ENCODE results near the gene ARHGAP4.

Gene ARHGAP4

GRCh38 chrX:153861733-153862310, 64.2 kb downstream of the ARHGAP4 start:
- Mint-ChIP-seq H3K4me1 (ENCODE audit: low read depth in 2 of 2) (peaks cover 9 to 12% of the 10 kb centered on the region in 2 donors), H3K4me3 (no peak overlapping the region), H3K27ac (no peak overlapping the region), H3K9me3 (no peaks in the 10 kb centered on the region), H3K36me3 (ENCODE audit: insufficient read depth) (no peaks in the 10 kb centered on the region), H3K27me3 (no peaks in the 10 kb centered on the region)
- DNase-seq = no peak
- ATAC-seq (replicated peaks) = no peak

- H3K9me3 Mint-ChIP-seq = no peaks in the 10 kb centered on the region
- H3K4me1 Mint-ChIP-seq (ENCODE audit: low read depth in 2 of 2) = peaks cover 10 to 16% of the 10 kb centered on the region in 2 donors
- DNase-seq (no peak), ATAC-seq (replicated peaks) (no peak)
- H3K36me3 Mint-ChIP-seq (ENCODE audit: insufficient read depth) = no peaks in the 10 kb centered on the region
- no peak overlapping the region for H3K4me3 Mint-ChIP-seq
- H3K27me3 Mint-ChIP-seq = no peaks in the 10 kb centered on the region
- no peak overlapping the region for H3K27ac Mint-ChIP-seq
Observed at GRCh38 chrX:153861151-153861550, 64.9 kb downstream of the ARHGAP4 start.
